HFF-Myc (cell line): ENCODE data around the gene PTH.

ENCODE experiments used
- DNase-seq: peaks from one replicate; pipeline ENCODE4 v3.0.0-alpha.2; 2011; ENCODE audit warnings: low read depth; ENCODE audit errors: extremely low read depth
- H3K4me3 ChIP-seq: replicated peaks from 2 replicates; pipeline ENCODE4 v1.5.1; 2011; ENCODE audit warnings: low read depth, mild to moderate bottlenecking, control low read depth, low read length
- CTCF ChIP-seq: IDR thresholded peaks from 2 replicates; pipeline ENCODE4 v1.5.1; 2012; ENCODE audit warnings: mild to moderate bottlenecking, low read depth, low read length, control low read depth; ENCODE audit errors: missing control alignments

The PTH gene

GRCh38 chr11:13468750-13469149 is 27.0 kb downstream of the PTH start:
- no peak for DNase-seq
- TF ChIP-seq CTCF = no peak
- H3K4me3 ChIP-seq = no peak overlapping the region

DNA sequence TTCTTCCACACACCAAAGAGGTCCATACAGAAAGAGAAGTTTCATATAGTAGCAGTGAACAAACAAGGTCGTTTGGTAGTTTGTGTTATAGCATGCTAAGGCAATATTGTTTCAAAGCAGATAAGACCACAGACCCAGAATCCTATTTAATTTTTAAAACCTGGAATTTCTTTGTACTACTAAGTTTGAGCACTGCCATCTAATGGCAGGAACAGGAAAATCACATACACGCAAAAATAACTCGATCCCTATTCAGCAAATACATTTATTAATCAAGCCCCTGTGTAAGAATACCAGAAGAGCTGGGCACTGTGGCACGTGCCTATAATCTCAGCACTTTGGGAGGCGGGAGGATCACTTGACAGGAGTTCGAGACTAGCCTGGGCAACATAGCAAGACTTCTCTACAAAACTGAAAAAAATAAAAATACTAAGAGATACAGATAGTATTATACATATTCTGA is 29.9 kb downstream of the PTH start:
- peak; percentile 43 for TF ChIP-seq CTCF
- no peak overlapping the region for H3K4me3 ChIP-seq
- DNase-seq = peak; percentile 17

GRCh38 chr11:13463779-13464290 is 32.0 kb downstream of the PTH start:
- DNase-seq = no peak
- no peak for TF ChIP-seq CTCF
- peak overlapping the region; percentile 87 for H3K4me3 ChIP-seq

DNA sequence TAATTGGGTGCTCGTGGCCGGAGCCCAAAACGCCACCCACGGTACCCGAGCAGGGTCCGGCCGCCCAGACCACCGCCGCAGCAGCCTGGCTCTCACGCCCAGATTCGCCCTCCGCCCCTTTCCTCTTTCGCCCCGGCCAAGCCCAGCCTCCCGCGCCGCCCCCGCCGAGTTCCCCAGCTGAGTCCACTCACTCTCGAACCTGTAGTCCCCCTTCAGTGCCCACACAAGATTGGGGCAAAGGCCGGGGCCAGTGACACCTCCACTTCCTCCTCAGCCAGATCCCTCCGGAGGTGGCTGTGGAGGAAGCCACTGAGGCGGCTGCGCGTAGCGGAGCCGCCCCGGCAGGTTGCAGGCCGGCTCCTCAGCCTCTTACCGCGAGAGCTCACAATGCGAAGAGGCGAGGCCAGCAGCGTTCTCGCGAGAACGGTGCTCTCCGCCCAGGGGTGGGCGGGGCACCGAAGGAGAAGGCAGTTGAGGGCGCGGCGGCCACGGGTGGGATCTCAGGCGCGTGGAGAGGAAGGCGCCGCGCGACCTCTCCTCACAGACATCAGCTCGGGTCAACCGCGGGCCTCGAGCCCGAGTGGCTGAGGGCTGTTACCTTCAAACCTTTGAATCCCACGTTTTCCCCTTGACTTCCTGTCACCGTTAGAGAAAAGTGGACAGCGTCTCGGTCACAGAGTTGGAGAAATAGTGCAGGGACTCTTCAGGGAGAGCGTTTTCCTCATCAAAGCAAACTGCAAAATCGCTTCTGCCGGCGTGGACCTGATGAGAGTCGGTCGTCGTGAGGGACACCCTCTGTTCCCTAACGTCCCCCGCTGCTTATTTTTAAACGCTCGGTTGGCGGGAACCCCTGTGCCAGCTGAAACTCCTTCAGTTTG is 32.7 kb downstream of the PTH start, which contains the start of gene BTBD10:
TSS of gene BTBD10 (minus strand) at position 322 of the 878 bp plus-strand sequence. CDS start 18,098 bp downstream, outside the sequence.
- DNase-seq = peak; percentile 68
- TF ChIP-seq CTCF = no peak
- peak within 1 kb of the TSS; percentile 87 for H3K4me3 ChIP-seq

DNA sequence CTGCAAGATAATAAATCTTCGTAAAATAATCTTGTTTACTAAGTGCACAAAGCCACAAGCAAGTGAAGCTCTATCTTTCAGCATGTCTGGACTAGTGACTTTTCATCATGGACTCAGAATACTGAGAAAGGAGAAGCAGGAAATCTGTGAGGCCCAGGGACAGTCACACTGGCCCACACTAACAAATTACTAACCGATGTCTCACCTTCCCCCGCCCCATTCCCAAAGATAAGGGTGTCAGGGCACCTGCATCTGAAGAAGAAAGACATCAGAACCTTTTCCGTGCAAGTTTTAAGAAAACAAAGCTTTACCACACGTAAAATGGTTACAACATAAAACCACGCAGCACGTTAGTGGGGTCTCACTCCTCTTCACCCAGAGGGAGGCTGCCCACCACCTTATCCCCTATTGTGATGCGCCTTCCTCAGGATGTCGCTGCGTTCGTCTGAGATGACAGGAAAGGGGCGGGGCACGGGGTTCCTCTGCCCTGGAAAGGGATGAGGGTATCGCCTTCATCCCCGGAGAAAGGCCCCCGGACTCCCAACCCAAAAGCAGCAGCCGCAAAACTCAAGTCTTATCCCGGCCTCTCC is 33.4 kb downstream of the PTH start:
- no peak for DNase-seq
- TF ChIP-seq CTCF = no peak
- peak overlapping the region; percentile 87 for H3K4me3 ChIP-seq

- H3K4me3 ChIP-seq = no peak overlapping the region
- TF ChIP-seq CTCF = no peak
- DNase-seq = no peak
Measured at GRCh38 chr11:13461291-13461690, 34.5 kb downstream of the PTH start.
